RWPE2 (cell line): ENCODE measurements around the gene UPF1.
A peak's percentile ranks its signal among the peaks of the same experiment; 100 is the strongest.

Experiments used
- ATAC-seq: fragments of 200-7000 bp; cut with Tn5 transposase; 3 replicates; pipeline ENCODE4 v1.9.1; 2021; ENCODE audit warnings: low read depth
- DNase-seq: peaks from one replicate; pipeline ENCODE4 v3.0.0-alpha.2; 2020; ENCODE audit warnings: low spot score
- H3K27ac ChIP-seq: fragments of 450-650 bp; 2 replicates; pipeline ENCODE4 v1.5.1; 2017; ENCODE audit warnings: mild to moderate bottlenecking; ENCODE audit not compliant: poor library complexity, severe bottlenecking
- H3K27me3 ChIP-seq: fragments of 250-450 bp; sonication (Bioruptor Pico); 2 replicates; pipeline ENCODE4 v1.5.1; 2021; ENCODE audit warnings: mild to moderate bottlenecking, moderate library complexity; ENCODE audit not compliant: insufficient read depth, poor library complexity, severe bottlenecking
- H3K36me3 ChIP-seq: fragments of 250-450 bp; sonication (Bioruptor Pico); 2 replicates; pipeline ENCODE4 v1.5.1; 2020; ENCODE audit warnings: low read depth, mild to moderate bottlenecking, moderate library complexity
- H3K4me1 ChIP-seq: fragments of 250-450 bp; sonication (Bioruptor Pico); 2 replicates; pipeline ENCODE4 v1.5.1; 2021; ENCODE audit warnings: mild to moderate bottlenecking, moderate library complexity; ENCODE audit not compliant: insufficient read depth, poor library complexity, severe bottlenecking
- H3K4me3 ChIP-seq: fragments of 250-450 bp; sonication (Bioruptor Pico); 2 replicates; pipeline ENCODE4 v1.5.1; 2021; ENCODE audit warnings: mild to moderate bottlenecking, moderate library complexity; ENCODE audit not compliant: severe bottlenecking
- H3K9me3 ChIP-seq: fragments of 250-450 bp; sonication (Bioruptor Pico); 2 replicates; pipeline ENCODE4 v1.5.1; 2021; ENCODE audit warnings: mild to moderate bottlenecking, moderate library complexity; ENCODE audit not compliant: severe bottlenecking
- CTCF ChIP-seq: fragments of 450-650 bp; IDR thresholded peaks from one replicate; pipeline ENCODE4 v1.5.1; 2017; ENCODE audit warnings: mild to moderate bottlenecking, moderate library complexity; ENCODE audit not compliant: poor library complexity, severe bottlenecking

The UPF1 gene

GRCh38 chr19:18878058-18878797, 46.5 kb downstream of the UPF1 start:
- no peak overlapping the region for H3K4me3 ChIP-seq
- no peak for TF ChIP-seq CTCF
- no peak overlapping the region for H3K27ac ChIP-seq
- no peaks in the 10 kb centered on the region for H3K9me3 ChIP-seq
- DNase-seq (peak; percentile 42), ATAC-seq (no peak)
- no peaks in the 10 kb centered on the region for H3K4me1 ChIP-seq
- H3K27me3 ChIP-seq, result no peaks in the 10 kb centered on the region
- H3K36me3 ChIP-seq, result no peaks in the 10 kb centered on the region

- H3K9me3 ChIP-seq, result no peaks in the 10 kb centered on the region
- H3K36me3 ChIP-seq, result no peaks in the 10 kb centered on the region
- no peaks in the 10 kb centered on the region for H3K4me1 ChIP-seq
- no peak overlapping the region for H3K27ac ChIP-seq
- no peaks in the 10 kb centered on the region for H3K27me3 ChIP-seq
- ATAC-seq (no peak), DNase-seq (no peak)
- no peak for TF ChIP-seq CTCF
- no peak overlapping the region for H3K4me3 ChIP-seq
These were observed 47.3 kb downstream of the UPF1 start for GRCh38 chr19:18878858-18879578.

- no peaks in the 10 kb centered on the region for H3K4me1 ChIP-seq
- H3K27me3 ChIP-seq, result no peaks in the 10 kb centered on the region
- DNase-seq, result peak; percentile 73
- TF ChIP-seq CTCF, result no peak
- ATAC-seq, result peak; percentile 65
- no peak overlapping the region for H3K27ac ChIP-seq
- no peaks in the 10 kb centered on the region for H3K36me3 ChIP-seq
- H3K9me3 ChIP-seq, result no peaks in the 10 kb centered on the region
- H3K4me3 ChIP-seq, result no peak overlapping the region
These were observed 48.0 kb downstream of the UPF1 start for GRCh38 chr19:18879579-18880373.

- Histone ChIP-seq H3K4me3 (no peak overlapping the region), H3K27ac (no peak overlapping the region), H3K27me3 (no peaks in the 10 kb centered on the region), H3K36me3 (no peaks in the 10 kb centered on the region), H3K9me3 (no peaks in the 10 kb centered on the region), H3K4me1 (no peaks in the 10 kb centered on the region)
- DNase-seq, result peak; percentile 42
- no peak for TF ChIP-seq CTCF
- no peak for ATAC-seq
These were observed 49.7 kb downstream of the UPF1 start for GRCh38 chr19:18881491-18881890.
